Caco-2 (cell line): ENCODE measurements around the gene OR51D1. TPM values are rescaled to one million over a fixed set of nuclear protein-coding genes. Genes with fewer than 3 reads are reported as not detected.

Source experiments
- BruUV-seq: library from RNA; stranded (reverse); fragments of 400-500 nt; replicated peaks from 2 replicates; lab custom pipeline; 2021; lab: Mats Ljungman, UMichigan
- CTCF ChIA-PET: fragments of 300-600 bp; sonication (Branson Sonifier 250); formaldehyde crosslinking; loops from one replicate; lab custom pipeline; 2022; ENCODE audit warnings: antibody characterized with exemption; lab: Charles Lee
- POLR2A ChIA-PET: fragments of 300-600 bp; sonication (Branson Sonifier 250); formaldehyde crosslinking; loops from one replicate; lab custom pipeline; 2022; ENCODE audit warnings: antibody characterized with exemption; lab: Charles Lee
- DNase-seq, 2 experiments: peaks; one replicate each; pipeline versions ENCODE4 v3.0.0 to v3.0.0-alpha.2; 2020 to 2022
- H3K27me3 ChIP-seq: replicated peaks from 2 replicates; pipeline ENCODE4 v1.6.0; 2011; ENCODE audit warnings: low read length; ENCODE audit not compliant: control insufficient read depth, insufficient read depth
- H3K36me3 ChIP-seq: 2 replicates; pipeline ENCODE4 v1.5.1; 2011; ENCODE audit warnings: low read length; ENCODE audit not compliant: control insufficient read depth, insufficient read depth
- H3K4me1 ChIP-seq: fragments of 250-450 bp; sonication (Bioruptor Pico); 2 replicates; pipeline ENCODE4 v1.5.1; 2020; ENCODE audit warnings: mild to moderate bottlenecking
- H3K4me3 ChIP-seq: 2 replicates; pipeline ENCODE4 v1.5.1; 2011; ENCODE audit warnings: low read depth, mild to moderate bottlenecking, control low read depth, low read length
- H3K9me3 ChIP-seq: fragments of 250-450 bp; sonication (Bioruptor Pico); 2 replicates; pipeline ENCODE4 v1.5.1; 2020; ENCODE audit warnings: mild to moderate bottlenecking, moderate library complexity
- H3K27ac Mint-ChIP-seq: one replicate; pipeline ENCODE4 v1.8.0; 2022; ENCODE audit warnings: mixed read lengths; ENCODE audit not compliant: unreplicated experiment
- H3K27me3 Mint-ChIP-seq: one replicate; pipeline ENCODE4 v1.8.0; 2022; ENCODE audit warnings: mixed read lengths; ENCODE audit not compliant: insufficient read depth, unreplicated experiment
- H3K36me3 Mint-ChIP-seq: one replicate; pipeline ENCODE4 v1.8.0; 2022; ENCODE audit warnings: mild to moderate bottlenecking, mixed read lengths; ENCODE audit not compliant: insufficient read depth, unreplicated experiment
- H3K4me1 Mint-ChIP-seq: one replicate; pipeline ENCODE4 v1.8.0; 2022; ENCODE audit warnings: low read depth, mixed read lengths; ENCODE audit not compliant: unreplicated experiment
- H3K4me3 Mint-ChIP-seq: one replicate; pipeline ENCODE4 v1.8.0; 2022; ENCODE audit warnings: mild to moderate bottlenecking, moderate library complexity, mixed read lengths; ENCODE audit not compliant: unreplicated experiment
- H3K9me3 Mint-ChIP-seq: one replicate; pipeline ENCODE4 v1.8.0; 2022; ENCODE audit warnings: mixed read lengths; ENCODE audit not compliant: unreplicated experiment
- CTCF ChIP-seq, 2 experiments: fragments of 200-600 bp in 1 of 2; IDR thresholded peaks; 1 replicate in 1 of 2; 2 replicates in 1 of 2; pipeline versions ENCODE4 v1.5.1 to v1.8.0; 2011 to 2022; ENCODE audit warnings: antibody characterized with exemption in 1 of 2, control low read depth in 1 of 2, inconsistent platforms in 1 of 2, low read depth in 1 of 2, low read length in 1 of 2, mild to moderate bottlenecking in 1 of 2, moderate library complexity in 1 of 2; ENCODE audit not compliant: insufficient read depth in 1 of 2, severe bottlenecking in 1 of 2, unreplicated experiment in 1 of 2
- intact Hi-C: fragments of 100-400 bp; cut with micrococcal nuclease; formaldehyde crosslinking; loops from one replicate; pipeline ENCODE4 v1.10.0; 2022; ENCODE audit not compliant: unreplicated experiment
- total RNA-seq: library from RNA; stranded (reverse); gene quantifications from 2 replicates; pipeline ENCODE4 v1.2.3, GENCODE V29; 2022

The OR51D1 gene
- total RNA-seq, 1 experiment from 2014 or later, result not detected

GRCh38 chr11:4636136-4636535 lies 1.1 kb upstream of the OR51D1 start:
- Histone ChIP-seq H3K27me3 (peaks cover 1% of the 10 kb centered on the region; the same call in 1 of the 2 replicates), H3K36me3 (no peaks in the 10 kb centered on the region), H3K4me1 (peaks cover 2% of the 10 kb centered on the region), H3K9me3 (no peaks in the 10 kb centered on the region), H3K4me3 (no peak overlapping the region)
- H3K4me1 Mint-ChIP-seq, result peaks cover 3% of the 10 kb centered on the region
- TF ChIP-seq CTCF (IDR thresholded peaks at IDR 0.05; ENCODE audit: insufficient read depth in 1 of 2, low read depth in 1 of 2, low read length in 1 of 2, severe bottlenecking in 1 of 2, unreplicated experiment in 1 of 2), result no peak
- DNase-seq, result no peak
- ChIA-PET POLR2A (no interaction called here), CTCF (interaction anchor here (0.9 to 2.6 kb wide), 5 partner anchors 22 to 361 kb away, joined by 3 to 19 read pairs (median 4); partner anchors contain the start of gene TRIM68)
- no peak overlapping the region for H3K27ac Mint-ChIP-seq
- intact Hi-C loops, result loop anchor here (2.0 kb wide), 1 partner anchor 37 kb away; no protein-coding TSS in a partner anchor
- H3K4me3 Mint-ChIP-seq, result no peak overlapping the region
- BruUV-seq, result no TSS peak
- no peaks in the 10 kb centered on the region for H3K9me3 Mint-ChIP-seq
- no peaks in the 10 kb centered on the region for H3K36me3 Mint-ChIP-seq
- no peaks in the 10 kb centered on the region for H3K27me3 Mint-ChIP-seq

DNA sequence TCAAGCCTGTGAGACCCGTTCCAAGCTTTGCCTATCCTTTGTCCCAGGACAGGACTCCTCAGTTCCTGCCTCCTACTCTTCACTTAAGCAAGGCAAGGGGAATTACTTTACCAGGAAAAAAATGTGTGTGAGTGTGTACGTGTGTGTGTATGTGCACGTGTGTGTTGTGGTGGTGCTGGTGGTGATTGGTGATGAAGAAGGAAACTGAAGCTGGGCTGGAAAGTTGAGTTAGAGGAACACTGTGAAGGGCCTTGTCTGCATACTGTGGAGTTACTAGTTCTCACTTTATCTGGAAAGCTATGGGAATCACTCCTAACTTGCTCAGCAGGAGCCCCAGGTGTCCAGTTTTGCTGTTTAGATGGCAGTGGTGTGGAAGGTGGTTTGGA lies 378 bp downstream of the OR51D1 start:
- Histone ChIP-seq H3K9me3 (no peaks in the 10 kb centered on the region), H3K27me3 (peaks cover 1% of the 10 kb centered on the region; the same call in 1 of the 2 replicates), H3K4me1 (peaks cover 11% of the 10 kb centered on the region), H3K4me3 (no peak overlapping the region), H3K36me3 (no peaks in the 10 kb centered on the region)
- no TSS peak for BruUV-seq
- intact Hi-C loops, result loop anchor here (1.0 to 2.0 kb wide), 3 partner anchors 35 to 367 kb away; no protein-coding TSS in a partner anchor
- peaks cover 13% of the 10 kb centered on the region for H3K4me1 Mint-ChIP-seq
- CTCF ChIA-PET, result interaction anchor here (0.7 to 2.6 kb wide), 7 partner anchors 10 to 366 kb away, joined by 3 to 19 read pairs (median 5); partner anchors contain the start of genes OR51G2 and TRIM68
- H3K36me3 Mint-ChIP-seq, result no peaks in the 10 kb centered on the region
- H3K27me3 Mint-ChIP-seq, result no peaks in the 10 kb centered on the region
- POLR2A ChIA-PET, result no interaction called here
- H3K4me3 Mint-ChIP-seq, result no peak overlapping the region
- TF ChIP-seq CTCF (IDR thresholded peaks at IDR 0.05; ENCODE audit: insufficient read depth in 1 of 2, low read depth in 1 of 2, low read length in 1 of 2, severe bottlenecking in 1 of 2, unreplicated experiment in 1 of 2), result no peak
- no peaks in the 10 kb centered on the region for H3K9me3 Mint-ChIP-seq
- no peak for DNase-seq
- H3K27ac Mint-ChIP-seq, result no peak overlapping the region

DNA sequence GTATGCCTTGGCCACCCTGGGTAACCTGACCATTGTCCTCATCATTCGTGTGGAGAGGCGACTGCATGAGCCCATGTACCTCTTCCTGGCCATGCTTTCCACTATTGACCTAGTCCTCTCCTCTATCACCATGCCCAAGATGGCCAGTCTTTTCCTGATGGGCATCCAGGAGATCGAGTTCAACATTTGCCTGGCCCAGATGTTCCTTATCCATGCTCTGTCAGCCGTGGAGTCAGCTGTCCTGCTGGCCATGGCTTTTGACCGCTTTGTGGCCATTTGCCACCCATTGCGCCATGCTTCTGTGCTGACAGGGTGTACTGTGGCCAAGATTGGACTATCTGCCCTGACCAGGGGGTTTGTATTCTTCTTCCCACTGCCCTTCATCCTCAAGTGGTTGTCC lies 2.7 kb downstream of the OR51D1 start:
- Histone ChIP-seq H3K36me3 (no peaks in the 10 kb centered on the region), H3K27me3 (peaks cover 1% of the 10 kb centered on the region), H3K9me3 (no peaks in the 10 kb centered on the region), H3K4me1 (peaks cover 11% of the 10 kb centered on the region), H3K4me3 (no peak overlapping the region)
- Mint-ChIP-seq H3K9me3 (no peaks in the 10 kb centered on the region), H3K36me3 (no peaks in the 10 kb centered on the region), H3K4me1 (peaks cover 13% of the 10 kb centered on the region), H3K4me3 (no peak overlapping the region), H3K27ac (no peak overlapping the region), H3K27me3 (peaks cover 1% of the 10 kb centered on the region)
- intact Hi-C loops, result no loop called here
- TF ChIP-seq CTCF (IDR thresholded peaks at IDR 0.05; ENCODE audit: insufficient read depth in 1 of 2, low read depth in 1 of 2, low read length in 1 of 2, severe bottlenecking in 1 of 2, unreplicated experiment in 1 of 2), result no peak
- no peak for DNase-seq
- BruUV-seq, result no TSS peak
- ChIA-PET POLR2A (no interaction called here), CTCF (no interaction called here)
